Heart right ventricle (tissue), 16 donors: Measurements from ENCODE around the gene PRKAR2B. TPM values are rescaled to one million over a fixed set of nuclear protein-coding genes. Genes with fewer than 3 reads are reported as not detected.
"Not testable (repeated sequence)": the region's sequence is repeated elsewhere in the genome, so short reads cannot be mapped to it uniquely, and the experiment has no call there.

ENCODE experiments used
- ATAC-seq, 8 donors: fragments of 200-7000 bp; cut with Tn5 transposase; one replicate each; pipeline ENCODE4 v1.9.1; 2020; ENCODE audit warnings: mild to moderate bottlenecking in 8 of 8, moderate library complexity in 8 of 8, moderate number of reproducible peaks in 1 of 8
- DNase-seq, 2 donors: peaks; one replicate each; pipeline ENCODE4 v3.0.0-alpha.2; 2020
- H3K27ac ChIP-seq, 10 donors: fragments of 200-600 bp; sonication (generic) in 2 of 10; one replicate each; pipeline versions ENCODE4 v1.5.0 to v1.8.0; 2020 to 2022; ENCODE audit warnings: mild to moderate bottlenecking in 3 of 10
- H3K27me3 ChIP-seq, 7 donors: fragments of 200-600 bp; one replicate each; pipeline ENCODE4 v1.8.0; 2021 to 2022; ENCODE audit warnings: mild to moderate bottlenecking in 2 of 7
- H3K36me3 ChIP-seq, 9 donors: fragments of 200-600 bp; sonication (generic) in 1 of 9; one replicate each; pipeline versions ENCODE4 v1.5.0 to v1.8.0; 2020 to 2022; ENCODE audit warnings: mild to moderate bottlenecking in 2 of 9
- H3K4me1 ChIP-seq, 9 donors: fragments of 200-600 bp; sonication (generic) in 1 of 9; one replicate each; pipeline versions ENCODE4 v1.5.0 to v1.8.0; 2020 to 2022; ENCODE audit warnings: mild to moderate bottlenecking in 4 of 9
- H3K4me3 ChIP-seq, 10 donors: fragments of 200-600 bp; sonication (generic) in 2 of 10; one replicate each; pipeline versions ENCODE4 v1.5.0 to v1.8.0; 2020 to 2022; ENCODE audit warnings: mild to moderate bottlenecking in 7 of 10, moderate library complexity in 2 of 10
- H3K9me3 ChIP-seq, 11 donors: fragments of 200-600 bp in 10 of 11; sonication (generic) in 2 of 11; one replicate each; pipeline versions ENCODE4 v1.5.0 to v1.8.0; 2013 to 2022; ENCODE audit warnings: mild to moderate bottlenecking in 2 of 11, control low read depth in 1 of 11, moderate library complexity in 1 of 11
- CTCF ChIP-seq, 9 donors: fragments of 200-600 bp; sonication (generic) in 2 of 9; IDR thresholded peaks; one replicate each; pipeline versions ENCODE4 v1.5.0 to v1.8.0; 2021 to 2022; ENCODE audit warnings: antibody characterized with exemption in 9 of 9, mild to moderate bottlenecking in 5 of 9, moderate library complexity in 1 of 9
- WGBS, 2 donors: extraction: QIAGEN DNeasy Blood & Tissue Kit; methylation state at CpG; one replicate each; pipeline ENCODE4 v1.1.7; 2013; ENCODE audit warnings: inconsistent platforms in 1 of 2; 5-methylcytosine and 5-hydroxymethylcytosine counted together
- intact Hi-C, 10 donors: fragments of 100-400 bp; cut with DNase I; formaldehyde crosslinking; loops; one replicate each; pipeline versions ENCODE4 v1.11.1 to v1.14.2; 2022
- polyA plus RNA-seq, 2 donors: library from polyadenylated mRNA; stranded (reverse); fragments of 200-250 nt; gene quantifications; one replicate each; pipeline ENCODE4 v1.2.3, GENCODE V29; 2013
- total RNA-seq, 10 donors: library from RNA; stranded (reverse); fragmentation: NEBNext Ultra II Directional in 3 of 10; extraction: Animal tissue kit (Norgen Biotek cat#: 25700) in 3 of 10; gene quantifications; one replicate each; pipeline versions ENCODE4 v1.2.1 to v1.2.4, GENCODE V29; 2021 to 2023
- donor health status: Arrhythmogenic right ventricular cardiomyopathy.
- donor health status: ischemic (EF 13 %, LVEDD 7.1; RV severe dilation, severe dysfunction).
- donor health status: healthy with polysubstance abuse.
- donor health status: DM: no; HTN: yes; CAD: no.
- donor health status: DM: no; HTN: no; CAD: no.
- donor health status: ischemic (EF 25% LVEDD 6.9; RV normal size, moderate dysfunction).
- donor health status: ischemic (EF 25% LVEDD 5.7; RV mildly dilated, moderate dysfunction).
- donor health status: healthy.
- donor health status: DM: yes; HTN: yes; CAD: no.
- donor health status: Ischemic cardiomyopathy.
- donor health status: ischemic (EF 35%, LVEDD 5.7; RV mildly dilated, moderate dysfunction).
- donor health status: nonischemic (EF 11% LVEDD 7.7; RV severe dilation, severe dysfunction).
- donor health status: DM: yes; HTN: yes; CAD: no.
- donor health status: PGD.
- donor health status: ischemic (EF 29% LVEDD 5.4; RV normal size, mild dysfunction).
- donor health status: nonischemic (EF 23%, LVEDD 6.1; RV moderate dilation, normal function).

PRKAR2B gene
- total and polyA plus RNA-seq, 12 donors, result 5.4 to 42.5 (median 24.6) TPM

GRCh38 chr7:107151538-107151937 is 107.0 kb downstream of the PRKAR2B start:
- ATAC-seq, result no peak
- TF ChIP-seq CTCF (IDR thresholded peaks at IDR 0.05), result no peak
- no peak overlapping the region for H3K4me3 ChIP-seq
- peaks cover 0 to 5% (median 0%) of the 10 kb centered on the region in 9 donors for H3K36me3 ChIP-seq
- no peak overlapping the region for H3K27ac ChIP-seq
- no peak for DNase-seq
- H3K9me3 ChIP-seq, result no peaks in the 10 kb centered on the region
- no peaks in the 10 kb centered on the region for H3K27me3 ChIP-seq
- H3K4me1 ChIP-seq, result peaks cover 0 to 9% (median 0%) of the 10 kb centered on the region in 9 donors
- 92 to 93% methylated on average over 7 of the region's 7 CpGs for WGBS, 2 donors
- intact Hi-C loops, result loop anchor here in 6 of 10 donors (2.0 to 5.0 kb wide), 4 partner anchors 204 to 359 kb away; no protein-coding TSS in a partner anchor

- H3K4me3 ChIP-seq, result no peak overlapping the region
- intact Hi-C loops, result loop anchor here in 5 of 10 donors (5.0 kb wide), 3 partner anchors 205 to 360 kb away; no protein-coding TSS in a partner anchor
- ATAC-seq, result no peak
- TF ChIP-seq CTCF (IDR thresholded peaks at IDR 0.05), result no peak
- H3K27me3 ChIP-seq, result no peaks in the 10 kb centered on the region
- no peak overlapping the region for H3K27ac ChIP-seq
- WGBS, 2 donors, result 59 to 78% methylated on average over 4 of the region's 4 CpGs
- DNase-seq, result no peak
- peaks cover 0 to 5% (median 0%) of the 10 kb centered on the region in 9 donors for H3K36me3 ChIP-seq
- no peaks in the 10 kb centered on the region for H3K9me3 ChIP-seq
- H3K4me1 ChIP-seq, result peaks cover 0 to 9% (median 0%) of the 10 kb centered on the region in 9 donors
Observed at GRCh38 chr7:107152011-107152410, 107.5 kb downstream of the PRKAR2B start.

GRCh38 chr7:107154826-107155225 is 110.3 kb downstream of the PRKAR2B start:
- Histone ChIP-seq H3K36me3 (peaks cover 0 to 16% (median 0%) of the 10 kb centered on the region in 9 donors), H3K4me3 (no peak overlapping the region), H3K27ac (no peak overlapping the region), H3K27me3 (no peaks in the 10 kb centered on the region), H3K4me1 (no peaks in the 10 kb centered on the region), H3K9me3 (no peaks in the 10 kb centered on the region)
- intact Hi-C loops, result loop anchor here in 5 of 10 donors (5.0 kb wide), 3 partner anchors 208 to 363 kb away; no protein-coding TSS in a partner anchor
- WGBS, 2 donors, result 95 to 99% methylated on average over 6 of the region's 6 CpGs
- DNase-seq (no peak), ATAC-seq (no peak)
- TF ChIP-seq CTCF (IDR thresholded peaks at IDR 0.05), result no peak

GRCh38 chr7:107155726-107156125 is 111.2 kb downstream of the PRKAR2B start:
- peaks cover 0 to 16% (median 0%) of the 10 kb centered on the region in 9 donors for H3K36me3 ChIP-seq
- DNase-seq, ATAC-seq, H3K4me1 ChIP-seq, H3K9me3 ChIP-seq, H3K27ac ChIP-seq, intact Hi-C loops, H3K4me3 ChIP-seq, H3K27me3 ChIP-seq: not testable (repeated sequence)
- 96 to 97% methylated on average over 3 of the region's 3 CpGs for WGBS, 2 donors

- H3K4me1 ChIP-seq, result no peaks in the 10 kb centered on the region
- no peaks in the 10 kb centered on the region for H3K9me3 ChIP-seq
- no peaks in the 10 kb centered on the region for H3K27me3 ChIP-seq
- H3K4me3 ChIP-seq, result no peak overlapping the region
- TF ChIP-seq CTCF (IDR thresholded peaks at IDR 0.05), result no peak
- intact Hi-C loops, result no loop called here
- 95 to 96% methylated on average over 7 of the region's 7 CpGs for WGBS, 2 donors
- no peak overlapping the region for H3K27ac ChIP-seq
- DNase-seq, result no peak
- ATAC-seq, result no peak
- peaks cover 0 to 16% (median 0%) of the 10 kb centered on the region in 9 donors for H3K36me3 ChIP-seq
Observed at GRCh38 chr7:107157091-107157490, 112.6 kb downstream of the PRKAR2B start.
